ENCODE data around the gene MORN3.
"Not testable (repeated sequence)": the region's sequence is repeated elsewhere in the genome, so short reads cannot be mapped to it uniquely, and the experiment has no call there.

MORN3 gene

GRCh38 chr12:121689430-121689829 lies 20.0 kb upstream of the MORN3 start:
- no peak for DNase-seq (ENCODE audit: low read depth)

GRCh38 chr12:121688966-121689365 lies 19.5 kb upstream of the MORN3 start:
- DNase-seq (ENCODE audit: low read depth): no peak

GRCh38 chr12:121679661-121680197 lies 10.3 kb upstream of the MORN3 start:
- DNase-seq (ENCODE audit: low read depth): not testable (repeated sequence)

GRCh38 chr12:121678716-121679300 lies 9.4 kb upstream of the MORN3 start:
- no peak for DNase-seq (ENCODE audit: low read depth)

GRCh38 chr12:121678305-121678704 lies 8.9 kb upstream of the MORN3 start:
- DNase-seq (ENCODE audit: low read depth): no peak

GRCh38 chr12:121676190-121676589 lies 6.7 kb upstream of the MORN3 start:
- DNase-seq (ENCODE audit: low read depth): no peak

- DNase-seq (ENCODE audit: low read depth): no peak
These were observed 3.6 kb upstream of the MORN3 start for GRCh38 chr12:121673013-121673511.

GRCh38 chr12:121668750-121669520 lies 519 bp downstream of the MORN3 start:
- DNase-seq (ENCODE audit: low read depth): peak; percentile 25

GRCh38 chr12:121666829-121667228 lies 2.6 kb downstream of the MORN3 start:
- not testable (repeated sequence) for DNase-seq (ENCODE audit: low read depth)

GRCh38 chr12:121663610-121663929 lies 5.9 kb downstream of the MORN3 start:
- no peak for DNase-seq (ENCODE audit: low read depth)

GRCh38 chr12:121661353-121662105 lies 7.9 kb downstream of the MORN3 start:
- DNase-seq (ENCODE audit: low read depth): not testable (repeated sequence)

GRCh38 chr12:121657305-121658008 lies 12.0 kb downstream of the MORN3 start:
- DNase-seq (ENCODE audit: low read depth): no peak

- no peak for DNase-seq (ENCODE audit: low read depth)
These were observed 13.3 kb downstream of the MORN3 start for GRCh38 chr12:121656122-121656521.

GRCh38 chr12:121653999-121654398 lies 15.5 kb downstream of the MORN3 start:
- DNase-seq (ENCODE audit: low read depth): no peak

GRCh38 chr12:121652767-121653497 lies 16.5 kb downstream of the MORN3 start:
- no peak for DNase-seq (ENCODE audit: low read depth)

GRCh38 chr12:121651320-121651719 lies 18.1 kb downstream of the MORN3 start:
- DNase-seq (ENCODE audit: low read depth): no peak

- no peak for DNase-seq (ENCODE audit: low read depth)
These were observed 19.6 kb downstream of the MORN3 start for GRCh38 chr12:121649819-121650353.

GRCh38 chr12:121649322-121649721 lies 20.1 kb downstream of the MORN3 start:
- DNase-seq (ENCODE audit: low read depth): no peak

GRCh38 chr12:121648458-121649028 lies 20.9 kb downstream of the MORN3 start:
- DNase-seq (ENCODE audit: low read depth): no peak

GRCh38 chr12:121641343-121641630 lies 28.2 kb downstream of the MORN3 start:
- DNase-seq (ENCODE audit: low read depth): no peak
